MM.1S (cell line): ENCODE measurements around the gene MAPK8IP2.
"Not testable (repeated sequence)": the region's sequence is repeated elsewhere in the genome, so short reads cannot be mapped to it uniquely, and the experiment has no call there.

Experiments used
- DNase-seq: peaks from one replicate; pipeline ENCODE4 v3.0.0-alpha.2; 2015
- H2AFZ ChIP-seq: fragments of 300-600 bp; sonication (generic); 2 replicates; pipeline ENCODE4 v1.6.0; 2016; ENCODE audit warnings: antibody characterized with exemption, low read length
- H3F3A ChIP-seq: fragments of 300-600 bp; sonication (generic); 2 replicates; pipeline ENCODE4 v1.6.1; 2016; ENCODE audit warnings: mild to moderate bottlenecking, antibody characterized with exemption, low read length, moderate library complexity, mixed read lengths; ENCODE audit not compliant: insufficient read depth
- H3K27ac ChIP-seq: fragments of 300-600 bp; sonication (generic); 2 replicates; pipeline ENCODE4 v1.5.1; 2016; ENCODE audit warnings: mild to moderate bottlenecking, low read length
- H3K27me3 ChIP-seq: fragments of 300-600 bp; sonication (generic); replicated peaks from 2 replicates; pipeline ENCODE4 v1.6.0; 2016; ENCODE audit warnings: low read length; ENCODE audit not compliant: insufficient read depth
- H3K36me3 ChIP-seq: fragments of 300-600 bp; sonication (generic); replicated peaks from 2 replicates; pipeline ENCODE4 v1.6.1; 2016; ENCODE audit warnings: mild to moderate bottlenecking, low read length, mixed read lengths; ENCODE audit not compliant: insufficient read depth
- H3K4me1 ChIP-seq: fragments of 300-600 bp; sonication (generic); 2 replicates; pipeline ENCODE4 v1.6.1; 2016; ENCODE audit warnings: low read length, mixed read lengths
- H3K4me2 ChIP-seq: fragments of 300-600 bp; sonication (generic); 2 replicates; pipeline ENCODE4 v1.6.0; 2016; ENCODE audit warnings: low read depth, low read length
- H3K4me3 ChIP-seq: fragments of 300-600 bp; sonication (generic); 2 replicates; pipeline ENCODE4 v1.5.1; 2016; ENCODE audit warnings: low read length, mixed read lengths
- H3K79me2 ChIP-seq: fragments of 300-600 bp; sonication (generic); 2 replicates; pipeline ENCODE4 v1.6.1; 2016; ENCODE audit warnings: mixed run types, low read length, mixed read lengths
- H3K9ac ChIP-seq: fragments of 300-600 bp; sonication (generic); 2 replicates; pipeline ENCODE4 v1.6.1; 2016; ENCODE audit warnings: low read length, mixed read lengths
- H3K9me2 ChIP-seq: fragments of 300-600 bp; sonication (generic); replicated peaks from 2 replicates; pipeline ENCODE4 v1.6.1; 2016; ENCODE audit warnings: mild to moderate bottlenecking, low read length, mixed read lengths; ENCODE audit not compliant: insufficient read depth
- H3K9me3 ChIP-seq: fragments of 300-600 bp; sonication (generic); replicated peaks from 2 replicates; pipeline ENCODE4 v1.6.1; 2016; ENCODE audit warnings: mild to moderate bottlenecking, low read length, mixed read lengths; ENCODE audit not compliant: insufficient read depth
- H4K20me1 ChIP-seq: fragments of 300-600 bp; sonication (generic); 2 replicates; pipeline ENCODE4 v1.6.1; 2016; ENCODE audit warnings: mild to moderate bottlenecking, low read length, moderate library complexity, mixed read lengths; ENCODE audit not compliant: insufficient read depth
- CTCF ChIP-seq: fragments of 300-600 bp; sonication (generic); IDR thresholded peaks from 2 replicates; pipeline ENCODE4 v1.5.1; 2016; ENCODE audit warnings: antibody characterized with exemption, low read length, mixed read lengths
- EZH2 ChIP-seq: fragments of 300-600 bp; sonication (generic); optimal IDR thresholded peaks from 2 replicates; pipeline ENCODE3; 2017; ENCODE audit warnings: low read depth, mild to moderate bottlenecking, antibody characterized with exemption, low read length, mixed read lengths
- EZH2phosphoT487 ChIP-seq: fragments of 300-600 bp; sonication (generic); IDR thresholded peaks from 2 replicates; pipeline ENCODE4 v1.6.1; 2018; ENCODE audit warnings: antibody characterized with exemption, low read length

The MAPK8IP2 gene

GRCh38 chr22:50607659-50608020, 7.0 kb downstream of the MAPK8IP2 start:
- Histone ChIP-seq H3K79me2 (no peaks in the 10 kb centered on the region), H3K9me2 (no peaks in the 10 kb centered on the region), H3K9me3 (no peaks in the 10 kb centered on the region), H3K4me2 (no peak overlapping the region), H4K20me1 (no peaks in the 10 kb centered on the region), H3K4me1 (no peaks in the 10 kb centered on the region), H2AFZ (no peak overlapping the region), H3K36me3 (no peaks in the 10 kb centered on the region), H3F3A (no peaks in the 10 kb centered on the region), H3K9ac (no peak overlapping the region), H3K4me3 (no peak overlapping the region), H3K27ac (no peak overlapping the region), H3K27me3 (peaks cover 92% of the 10 kb centered on the region)
- DNase-seq = no peak
- TF ChIP-seq EZH2phosphoT487 = no peak

GRCh38 chr22:50608058-50608840, 7.7 kb downstream of the MAPK8IP2 start:
- H3K9me2 ChIP-seq, H3K79me2 ChIP-seq, H3F3A ChIP-seq, H3K9ac ChIP-seq, H3K4me2 ChIP-seq, DNase-seq, H3K36me3 ChIP-seq, H4K20me1 ChIP-seq, H3K9me3 ChIP-seq, H3K4me3 ChIP-seq, H2AFZ ChIP-seq, H3K27ac ChIP-seq, H3K4me1 ChIP-seq: not testable (repeated sequence)
- H3K27me3 ChIP-seq = peaks cover 90% of the 10 kb centered on the region

- Histone ChIP-seq H3K4me2 (no peak overlapping the region), H4K20me1 (no peaks in the 10 kb centered on the region), H3K4me3 (no peak overlapping the region), H3K9me3 (no peaks in the 10 kb centered on the region), H3F3A (no peaks in the 10 kb centered on the region), H3K9ac (no peak overlapping the region), H2AFZ (no peak overlapping the region), H3K9me2 (no peaks in the 10 kb centered on the region), H3K4me1 (no peaks in the 10 kb centered on the region), H3K27me3 (peaks cover 90% of the 10 kb centered on the region), H3K27ac (no peak overlapping the region), H3K36me3 (no peaks in the 10 kb centered on the region), H3K79me2 (no peaks in the 10 kb centered on the region)
- TF ChIP-seq EZH2phosphoT487 (no peak), CTCF (no peak), EZH2 (no peak)
- no peak for DNase-seq
These were observed 8.4 kb downstream of the MAPK8IP2 start for GRCh38 chr22:50608996-50609395.

GRCh38 chr22:50609599-50609998, 9.0 kb downstream of the MAPK8IP2 start:
- Histone ChIP-seq H2AFZ (no peak overlapping the region), H3K36me3 (no peaks in the 10 kb centered on the region), H3K4me1 (no peaks in the 10 kb centered on the region), H3K27me3 (peaks cover 90% of the 10 kb centered on the region), H3K79me2 (no peaks in the 10 kb centered on the region), H3K9me2 (no peaks in the 10 kb centered on the region), H3K9ac (no peak overlapping the region), H3F3A (no peaks in the 10 kb centered on the region), H3K4me3 (no peak overlapping the region), H3K9me3 (no peaks in the 10 kb centered on the region), H4K20me1 (no peaks in the 10 kb centered on the region), H3K27ac (no peak overlapping the region), H3K4me2 (no peak overlapping the region)
- TF ChIP-seq EZH2 = no peak
- TF ChIP-seq CTCF = no peak
- TF ChIP-seq EZH2phosphoT487 = no peak
- DNase-seq = no peak
